Stimulated activated CD8-positive, alpha-beta memory T cell treated with anti-CD3 and anti-CD28 coated beads, Interleukin-12 subunit alpha, Interleukin-12 subunit beta, amount 100 ng/mL, for 24 hours (primary cell): ENCODE measurements around the gene GCH1.
"Not testable (repeated sequence)": the region's sequence is repeated elsewhere in the genome, so short reads cannot be mapped to it uniquely, and the experiment has no call there.

Experiments
- DNase-seq: peaks from one replicate; pipeline ENCODE4 v3.0.0-alpha.2; 2020; ENCODE audit errors: extremely low read depth

The GCH1 gene

DNA sequence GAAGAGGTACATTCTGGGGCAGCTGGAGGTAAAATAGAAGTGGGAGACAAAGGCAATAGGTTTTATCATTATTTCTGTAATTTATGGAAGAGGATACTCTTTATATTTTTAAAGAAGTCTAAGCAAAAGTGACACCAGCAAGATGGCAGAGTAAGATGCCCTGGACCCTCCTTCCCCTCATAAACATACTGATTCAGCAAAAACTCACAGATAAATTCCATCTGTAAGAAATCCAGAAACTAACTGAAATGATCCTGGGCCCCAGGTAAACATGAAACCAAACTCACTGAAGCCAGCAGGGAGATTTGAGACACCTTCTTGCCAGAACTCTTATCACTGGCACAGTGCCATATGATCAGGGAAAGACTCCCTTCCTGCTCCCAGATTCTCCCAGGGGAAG, 79.9 kb downstream of the GCH1 start:
- no peak for DNase-seq

DNA sequence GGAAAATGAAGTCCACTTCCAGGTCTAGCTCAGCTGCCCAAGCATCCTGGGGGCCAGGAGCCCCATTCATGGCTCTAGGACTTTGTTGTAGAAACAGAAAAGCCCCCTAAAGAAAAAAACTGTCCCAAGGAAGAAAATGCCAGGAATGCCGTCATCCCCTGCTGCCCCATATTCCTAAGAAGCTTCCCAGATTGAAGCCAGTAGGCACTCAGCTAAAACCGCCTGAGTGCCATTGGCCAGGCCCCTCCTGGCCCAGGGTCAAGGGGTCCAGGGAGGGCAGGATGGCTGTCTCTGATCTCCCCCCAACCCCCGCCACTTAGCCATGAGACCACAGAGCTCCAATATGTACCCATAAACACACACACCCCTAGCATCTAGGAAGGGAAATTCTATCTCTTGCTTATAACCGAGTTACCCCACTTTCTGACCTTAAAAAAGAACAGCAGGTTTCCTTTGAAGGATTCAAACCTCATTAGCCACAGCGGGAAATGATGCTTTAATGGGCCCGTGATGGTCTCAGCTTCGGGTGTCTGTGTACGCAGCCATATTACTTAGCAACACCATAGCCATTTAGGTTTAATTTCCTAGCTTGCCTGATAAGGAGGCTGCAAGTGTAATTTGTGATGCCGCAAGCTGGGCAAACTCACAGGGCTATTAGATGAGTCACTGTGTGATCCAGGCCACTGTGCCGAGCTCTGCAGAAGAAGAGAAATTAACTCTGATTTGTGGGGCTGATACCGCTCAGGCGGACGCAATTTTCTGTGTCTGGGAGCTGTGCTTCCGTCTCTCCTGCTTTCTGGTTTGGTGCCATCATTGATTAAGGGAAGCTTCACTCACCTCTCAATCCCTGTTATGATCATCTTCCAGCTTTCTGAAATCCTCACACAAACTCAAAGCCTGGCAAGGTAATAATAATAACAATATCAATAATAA, 84.2 kb downstream of the GCH1 start:
- no peak for DNase-seq

DNA sequence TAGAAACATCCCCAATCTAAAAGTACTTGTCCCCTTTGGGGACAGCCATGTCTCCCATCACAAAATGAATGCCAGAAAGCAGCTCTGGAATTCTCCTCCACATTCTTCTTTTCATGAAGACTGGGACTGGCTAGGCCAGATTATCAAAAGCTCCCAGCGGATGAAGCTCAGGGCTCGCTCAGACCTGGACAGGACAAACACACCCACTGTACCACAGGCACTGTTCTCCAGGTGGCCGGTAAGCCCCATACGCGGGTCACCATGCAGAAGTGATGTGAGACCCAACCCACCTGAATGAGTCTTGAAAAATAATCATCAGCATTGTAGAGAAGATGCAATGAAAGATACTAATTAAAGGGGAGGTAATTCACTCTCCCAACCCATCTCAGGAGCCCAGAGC, 85.1 kb downstream of the GCH1 start:
- no peak for DNase-seq

DNA sequence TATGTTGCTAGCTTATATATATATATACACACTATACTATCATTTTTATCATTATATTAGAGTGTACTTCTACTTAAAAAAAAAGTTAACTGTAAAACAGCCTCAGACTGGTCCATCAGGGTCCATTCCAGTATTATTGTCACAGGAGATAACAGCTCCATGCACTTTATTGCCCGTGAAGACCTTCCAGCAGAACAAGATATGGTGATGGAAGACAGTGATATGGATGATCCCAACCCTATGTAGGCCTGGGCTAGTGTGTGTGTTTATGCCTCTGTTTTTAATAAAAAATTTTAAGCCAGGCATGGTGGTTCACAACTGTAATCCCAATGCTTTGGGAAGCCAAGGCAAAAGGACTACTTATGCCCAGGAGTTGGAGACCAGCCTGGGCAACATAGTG, 86.2 kb downstream of the GCH1 start:
- no peak for DNase-seq

DNA sequence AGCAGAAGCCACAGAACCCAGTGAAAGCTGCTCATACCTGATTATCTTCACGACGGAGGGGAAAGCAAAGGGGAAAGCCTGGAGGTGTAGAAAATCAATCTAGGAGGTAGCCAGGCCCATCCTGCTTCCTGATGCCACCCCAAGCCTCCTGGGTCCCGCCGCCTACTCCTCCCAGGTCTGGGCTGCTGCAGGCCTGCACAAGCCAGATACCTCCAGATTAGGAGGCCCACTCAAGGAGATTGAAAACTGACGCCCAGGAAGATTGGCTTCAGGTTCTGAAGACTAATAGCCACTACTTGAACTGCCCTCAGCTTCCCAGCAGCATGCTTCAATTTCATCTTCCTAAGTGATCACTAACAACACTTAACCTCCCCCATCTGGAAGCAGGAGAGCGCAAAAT, 87.1 kb downstream of the GCH1 start:
- DNase-seq = no peak

DNA sequence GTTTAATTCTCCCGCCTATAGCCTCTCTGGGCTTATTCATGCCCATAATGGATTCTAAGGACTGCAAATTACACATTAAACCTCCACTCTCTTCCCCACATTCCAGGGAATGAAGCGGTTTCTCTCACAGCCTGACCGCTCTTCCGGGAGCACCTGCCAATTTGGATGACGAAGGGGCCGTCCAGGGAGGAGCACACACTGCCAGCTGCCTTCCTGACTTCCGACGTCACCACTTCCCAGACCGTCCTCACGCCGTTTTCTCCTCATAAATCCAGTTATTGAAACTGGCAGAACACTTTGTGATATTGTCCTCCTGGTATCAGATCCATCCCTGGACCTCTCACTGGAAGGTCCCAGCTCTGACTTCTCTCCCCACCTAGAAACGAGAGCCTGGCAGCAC, 87.6 kb downstream of the GCH1 start:
- no peak for DNase-seq

DNA sequence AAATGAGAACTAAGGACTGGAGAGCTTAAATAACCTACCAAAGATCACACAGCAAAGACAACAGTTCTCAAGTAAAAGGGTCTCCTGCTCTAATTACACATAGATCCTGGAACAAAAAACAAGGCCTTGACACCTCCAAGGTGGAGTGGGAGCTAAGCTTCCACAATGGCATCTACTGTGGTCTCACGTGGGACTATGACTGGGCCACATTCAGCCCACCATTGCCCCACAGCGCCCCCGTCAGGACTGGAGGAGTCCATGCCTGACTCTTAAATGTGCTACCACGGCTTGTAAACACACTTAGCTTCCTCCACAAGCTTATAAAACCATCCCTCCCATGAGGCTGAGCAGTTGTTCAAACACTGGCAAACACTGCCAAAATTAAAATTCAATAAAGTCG, 88.5 kb downstream of the GCH1 start:
- DNase-seq = no peak

DNA sequence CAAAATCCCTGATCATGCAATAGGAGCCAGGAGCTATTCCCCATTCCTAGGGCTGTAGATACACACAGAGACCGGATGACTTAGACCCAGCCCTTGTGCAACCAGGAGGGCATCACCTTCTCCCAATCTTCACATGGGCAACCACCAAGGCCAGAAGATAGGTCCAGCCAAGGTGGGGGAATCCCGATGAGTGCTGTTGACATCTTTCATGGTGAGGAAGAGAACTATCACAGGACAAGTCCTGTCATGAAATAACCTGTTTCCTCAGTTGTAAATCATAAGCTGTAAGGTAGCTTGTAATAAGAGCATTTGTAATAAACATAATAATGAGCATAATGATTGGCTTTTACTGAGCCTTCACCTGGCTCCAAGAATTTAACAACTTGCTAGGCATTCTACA, 89.5 kb downstream of the GCH1 start:
- DNase-seq = no peak

DNA sequence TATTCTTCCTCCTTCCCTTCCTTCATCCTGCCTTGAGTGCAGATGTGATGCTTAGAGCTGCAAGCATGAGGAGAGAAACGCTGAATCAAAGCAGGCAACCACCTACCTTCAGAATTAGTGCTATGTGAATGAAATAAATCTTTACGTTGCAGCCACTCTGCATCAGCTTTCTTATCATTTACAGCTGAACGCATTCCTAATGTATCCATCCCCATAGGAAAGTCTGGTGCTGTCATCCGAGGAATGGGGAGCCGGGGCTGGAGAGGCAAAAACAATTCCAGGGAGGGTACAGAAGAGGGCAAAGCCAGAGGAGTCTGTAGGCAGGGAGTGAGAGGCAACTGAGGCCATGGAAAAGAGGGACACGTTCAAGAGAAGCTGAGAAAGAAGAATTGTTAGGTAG, 90.0 kb downstream of the GCH1 start:
- no peak for DNase-seq

DNA sequence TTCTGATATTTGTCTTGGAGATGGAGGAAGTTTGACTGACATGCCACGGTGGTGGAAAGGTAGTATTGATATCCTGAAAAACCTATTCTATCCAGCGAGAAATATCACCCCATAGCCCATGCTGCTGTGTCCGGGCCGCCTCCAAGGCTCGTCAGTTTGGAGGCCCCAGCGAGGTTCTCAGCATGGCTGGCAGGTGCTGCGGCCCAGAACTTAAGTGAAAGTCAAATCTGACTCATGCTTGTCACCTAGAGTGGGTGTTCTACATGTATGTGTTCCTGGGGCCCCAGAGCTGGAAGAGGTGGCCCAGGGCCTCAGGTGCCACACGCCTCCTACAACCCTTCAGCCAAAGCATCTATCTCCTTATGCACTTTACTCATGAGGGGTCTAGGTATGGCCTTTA, 92.9 kb downstream of the GCH1 start:
- no peak for DNase-seq

DNA sequence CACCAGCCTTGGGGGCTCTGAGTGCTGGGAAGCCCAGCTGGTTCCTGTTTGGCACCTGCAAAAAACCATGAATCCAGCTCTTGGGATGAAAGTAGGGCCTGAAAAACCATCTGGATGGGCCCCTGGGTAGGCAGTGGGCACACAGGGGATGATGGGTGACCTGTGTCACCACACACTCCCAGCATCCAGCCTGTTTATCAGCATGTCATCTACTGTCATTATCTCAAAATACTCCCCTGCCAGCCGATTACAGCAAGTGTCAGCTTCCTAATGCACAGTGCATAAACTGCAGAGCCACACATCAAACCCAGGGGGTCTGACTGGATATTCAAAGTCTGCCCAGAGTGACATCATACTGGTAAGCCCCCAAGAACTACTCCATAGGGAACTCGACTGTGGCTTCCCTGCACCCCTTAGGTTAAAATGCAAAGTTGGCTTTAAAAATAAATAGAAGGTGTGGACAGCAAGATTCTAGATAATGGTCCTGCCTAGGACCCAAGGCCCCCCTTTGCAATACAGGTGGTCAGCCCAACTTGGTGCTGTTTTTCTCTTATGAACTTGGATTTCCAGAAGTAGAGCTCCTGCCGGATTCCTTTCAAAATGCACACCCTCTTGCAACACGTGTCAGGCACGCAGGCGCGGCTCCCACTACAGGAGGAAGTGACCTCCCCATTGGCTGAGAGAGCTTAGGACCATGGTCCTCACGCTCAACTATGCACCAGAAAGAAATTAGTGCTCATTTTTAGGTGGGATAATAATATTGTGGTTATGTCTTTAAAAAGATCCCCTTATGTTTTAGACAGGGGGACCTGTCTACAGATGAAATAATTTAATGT, 94.1 kb downstream of the GCH1 start:
- no peak for DNase-seq

DNA sequence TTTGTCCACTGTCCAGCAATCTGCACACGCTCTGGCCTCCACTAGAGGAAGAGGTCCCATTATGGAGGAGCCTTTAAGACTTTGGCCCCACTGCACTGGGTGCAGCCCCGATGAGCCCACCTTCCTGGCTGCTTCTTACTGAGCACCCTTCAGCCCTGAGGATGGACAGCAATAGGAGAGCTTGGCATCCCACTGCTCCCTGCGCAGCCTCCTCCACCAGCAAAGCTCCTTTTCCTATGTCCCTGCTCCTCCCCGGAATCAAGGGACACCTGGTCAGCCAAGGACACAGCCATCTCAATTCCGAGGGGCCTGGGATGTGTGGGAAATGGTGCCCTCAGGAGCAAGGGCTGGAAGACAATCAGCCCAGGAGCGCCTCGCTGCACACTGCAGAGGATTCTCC, 94.7 kb downstream of the GCH1 start:
- no peak for DNase-seq

DNA sequence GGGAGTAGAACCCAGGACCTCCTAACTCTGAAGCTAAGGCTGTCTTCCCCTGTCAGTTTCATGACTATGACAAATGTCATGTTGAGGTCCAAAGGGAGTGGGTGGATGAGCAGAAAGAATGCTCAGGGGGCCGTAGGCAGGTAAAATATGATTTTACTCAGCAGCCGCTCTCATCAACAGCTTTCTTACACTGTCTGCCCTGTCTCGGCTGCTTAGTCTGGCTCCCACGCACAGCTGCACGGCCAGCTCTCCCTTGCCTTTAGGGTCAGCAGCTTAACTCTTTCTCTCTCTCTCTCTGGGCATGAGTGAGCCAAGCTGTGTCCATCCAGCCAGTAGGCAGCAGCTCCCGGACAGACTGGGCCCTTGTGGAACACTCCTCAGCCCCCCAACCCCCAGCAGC, 95.2 kb downstream of the GCH1 start:
- no peak for DNase-seq

DNA sequence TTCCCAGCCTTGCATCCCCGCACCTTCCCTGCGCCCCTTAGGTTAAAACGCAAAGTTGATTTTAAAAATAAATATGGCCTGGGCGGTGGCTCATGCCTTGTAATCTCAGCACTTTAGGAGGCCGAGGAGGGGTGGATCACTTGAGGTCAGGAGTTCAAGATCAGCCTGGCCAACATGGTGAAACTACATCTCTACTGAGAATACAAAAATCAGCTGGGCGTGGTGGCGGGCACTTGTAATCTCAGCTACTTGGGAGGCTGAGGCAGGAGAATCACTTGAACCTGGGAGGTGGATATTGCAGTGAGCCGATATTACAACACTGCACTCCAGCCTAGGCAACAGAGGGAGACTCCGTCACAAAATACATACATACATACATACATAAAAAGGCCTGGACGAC, 96.0 kb downstream of the GCH1 start:
- no peak for DNase-seq

DNA sequence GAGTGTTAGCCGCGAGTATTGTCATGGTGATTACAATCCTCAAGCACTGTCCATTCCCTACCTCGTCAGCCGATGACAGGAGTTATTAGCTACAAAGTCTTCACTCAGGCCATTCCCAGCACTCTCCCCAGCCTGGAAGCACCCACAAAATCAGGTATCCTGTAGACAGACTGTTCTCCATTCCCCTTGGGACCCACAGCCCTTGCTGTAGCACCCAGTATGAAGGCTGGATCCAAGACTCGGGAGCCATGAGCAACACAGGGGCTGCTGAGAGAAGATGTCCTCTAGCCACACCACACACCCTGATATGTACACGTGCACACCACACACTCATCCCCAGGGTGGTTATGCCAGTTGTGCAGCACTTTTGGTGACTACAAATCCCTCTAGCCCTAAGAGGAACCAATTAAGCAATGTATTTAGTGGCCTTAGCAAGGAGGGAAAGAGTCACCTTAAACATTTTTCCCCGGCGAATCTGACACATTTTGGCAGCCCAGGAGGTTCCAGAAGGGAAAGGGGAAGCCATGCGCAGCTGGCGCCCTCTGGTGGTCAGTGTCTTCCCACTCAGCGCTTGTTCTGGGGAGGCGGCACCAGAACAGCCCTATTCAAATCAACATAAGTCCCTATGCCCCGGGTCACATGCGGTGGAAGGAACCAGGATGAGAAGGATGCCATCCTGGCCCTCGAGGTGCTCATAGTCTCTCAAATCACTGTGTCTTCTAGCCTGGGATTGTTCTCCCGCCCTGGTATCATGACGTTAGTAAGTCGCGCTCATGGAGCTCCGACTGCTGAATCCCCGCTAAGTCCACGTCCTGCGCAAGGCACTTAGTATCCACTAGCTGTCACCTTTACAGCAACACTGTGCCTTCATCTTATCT, 96.9 kb downstream of the GCH1 start:
- peak; percentile 36 for DNase-seq

DNA sequence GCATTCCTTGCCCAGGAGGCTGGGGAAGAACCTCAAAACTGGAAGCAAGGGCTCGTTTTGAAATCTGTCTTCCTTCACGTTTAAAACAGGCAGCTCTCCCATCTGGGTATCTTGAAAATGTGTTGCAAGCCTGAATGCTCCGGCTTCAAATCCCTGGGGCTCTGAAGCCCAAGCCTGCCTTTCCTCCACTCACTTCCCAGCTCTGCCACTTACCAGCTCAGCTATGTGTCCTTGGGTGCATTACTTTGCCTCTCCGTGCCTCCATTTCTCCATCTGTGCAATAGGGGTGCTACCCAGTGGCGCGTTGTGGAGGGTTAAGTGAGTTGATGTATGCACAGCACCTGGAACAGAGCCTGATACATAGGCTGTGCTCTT, 97.6 kb downstream of the GCH1 start:
- no peak for DNase-seq

DNA sequence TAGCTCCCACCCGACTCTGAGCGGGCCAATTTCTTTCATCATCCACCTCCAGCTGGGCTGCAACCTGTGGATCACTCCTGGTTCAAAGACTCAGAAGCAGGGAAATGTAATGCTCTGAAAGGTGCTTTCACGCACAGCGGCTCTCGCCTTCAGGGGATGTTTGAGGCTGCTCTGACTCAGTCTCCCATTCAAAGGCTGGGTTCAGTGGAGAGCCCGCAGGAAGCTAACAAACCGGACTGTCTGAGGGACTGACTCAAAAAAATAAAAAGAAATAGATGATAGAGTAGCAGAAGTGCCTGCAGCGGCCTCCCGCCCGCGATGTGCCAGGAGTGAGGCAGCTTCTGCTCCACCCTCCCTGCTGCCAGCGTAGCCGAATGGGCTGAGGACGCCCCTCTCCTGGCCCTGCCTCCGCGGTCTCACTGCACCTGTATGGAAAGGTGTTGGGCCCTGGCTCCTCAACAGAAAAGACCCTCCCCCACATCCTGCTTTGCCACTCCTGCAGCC, 98.0 kb downstream of the GCH1 start:
- no peak for DNase-seq

DNA sequence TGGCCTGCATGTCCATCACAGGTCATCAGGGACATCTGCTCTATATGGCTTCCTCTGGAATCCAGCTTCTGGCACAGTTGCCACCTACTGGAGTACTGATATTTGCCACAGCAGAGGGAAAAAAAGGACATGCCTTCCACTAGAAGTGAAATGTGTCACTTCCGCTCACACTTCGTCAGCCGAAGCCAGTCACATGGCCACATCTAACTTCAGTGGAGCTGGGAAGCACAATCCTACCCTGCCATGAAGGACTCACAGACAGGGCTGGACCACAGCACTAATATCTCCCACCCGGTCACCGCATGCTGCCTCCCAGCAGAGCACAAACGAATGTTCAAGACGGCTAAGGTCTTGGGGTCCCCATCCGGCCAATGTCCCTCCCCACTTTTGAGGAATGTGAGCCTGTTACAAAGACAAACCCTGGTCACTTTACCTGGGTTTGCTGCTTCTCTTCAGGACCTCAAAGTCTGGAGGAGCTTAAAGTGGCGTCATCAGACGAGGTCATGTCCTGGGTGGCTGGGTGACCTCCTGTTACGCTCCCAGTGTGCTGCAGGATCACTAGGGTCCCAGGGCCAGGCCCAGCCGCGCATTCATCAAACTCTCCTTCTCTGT, 98.6 kb downstream of the GCH1 start:
- DNase-seq = no peak

DNA sequence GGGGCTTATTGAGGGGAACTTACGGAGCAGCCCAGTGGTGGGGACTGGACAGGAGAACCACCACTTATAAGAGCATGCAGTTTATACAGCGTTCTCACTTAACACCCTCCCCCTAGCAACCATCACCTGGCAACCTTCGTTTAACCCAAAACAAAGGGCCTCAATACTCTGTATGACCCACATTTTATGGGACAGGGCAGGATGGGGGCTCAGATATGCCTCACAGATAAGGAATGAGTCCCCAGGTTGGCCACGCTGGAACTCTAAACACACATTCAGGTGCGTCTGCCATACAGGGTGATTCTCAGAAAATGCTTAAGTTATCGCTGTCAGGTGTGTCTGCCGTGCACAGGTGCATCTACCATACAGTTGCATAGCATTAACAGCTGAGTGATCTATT, 99.2 kb downstream of the GCH1 start:
- no peak for DNase-seq

DNA sequence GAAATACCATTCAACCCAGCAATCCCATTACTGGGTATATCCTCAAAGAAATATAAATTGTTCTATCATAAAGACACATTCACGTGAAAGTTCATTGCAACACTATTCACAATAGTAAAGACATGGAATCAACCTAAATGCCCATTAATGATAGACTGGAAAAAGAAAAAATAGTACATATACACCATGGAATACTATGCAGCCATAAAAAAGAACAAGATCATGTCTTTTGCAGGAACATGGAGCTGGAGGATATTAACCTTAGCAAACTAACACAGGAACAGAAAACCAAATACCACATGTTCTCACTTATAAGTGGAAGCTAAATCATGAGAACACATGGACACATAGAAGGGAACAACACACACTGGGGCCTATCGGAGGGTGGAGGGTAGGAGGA, 101.1 kb downstream of the GCH1 start:
- DNase-seq = not testable (repeated sequence)

DNA sequence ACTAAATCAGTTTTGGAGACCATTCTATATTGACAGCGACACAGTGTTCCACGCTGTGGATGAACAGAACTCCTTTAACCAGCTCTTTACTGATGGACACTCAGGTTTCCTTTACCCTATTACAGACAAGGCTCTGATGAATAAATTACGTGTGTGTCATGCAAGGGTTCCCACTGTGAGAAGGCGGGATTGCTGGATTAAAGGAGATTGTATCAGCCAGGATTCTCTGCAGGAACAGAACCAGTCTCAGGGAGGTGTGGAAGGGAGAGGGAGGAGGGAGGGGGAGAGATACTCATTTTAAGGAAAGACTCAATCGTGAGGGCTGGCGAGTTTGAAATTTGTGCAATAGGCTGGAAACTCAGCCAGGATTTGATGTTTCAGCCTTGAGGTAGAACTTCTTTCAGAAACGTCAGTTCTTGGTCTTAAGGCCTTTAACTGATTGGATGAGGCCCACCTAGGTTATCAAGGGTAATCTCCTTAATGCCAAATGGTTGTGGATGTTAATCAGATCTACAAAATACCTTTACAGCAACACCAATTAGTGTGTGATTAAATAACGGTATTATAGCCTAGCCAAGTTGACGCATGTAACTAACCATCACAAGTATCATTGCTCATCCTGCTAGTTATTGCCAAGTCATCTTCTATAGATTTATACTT, 104.0 kb downstream of the GCH1 start:
- DNase-seq = no peak
